WTC11 (cell line): ENCODE measurements around the gene SLC22A15. TPM values are rescaled to one million over a fixed set of nuclear protein-coding genes. Genes with fewer than 3 reads are reported as not detected.
A peak's percentile ranks its signal among the peaks of the same experiment; 100 is the strongest.

Experiments
- ATAC-seq: fragments of 200-7000 bp; cut with Tn5 transposase; 2 replicates; pipeline ENCODE4 v1.10.0; 2021; ENCODE audit warnings: mild to moderate bottlenecking, moderate library complexity
- CTCF ChIA-PET: fragments of 300-600 bp; sonication (Branson Sonifier 250); formaldehyde crosslinking; loops from one replicate; lab custom pipeline; 2021; ENCODE audit warnings: antibody characterized with exemption; lab: Charles Lee
- POLR2A ChIA-PET: fragments of 350-600 bp; sonication (Branson Sonifier 250); formaldehyde crosslinking; loops from one replicate; lab custom pipeline; 2021; ENCODE audit warnings: antibody characterized with exemption; lab: Charles Lee
- DNase-seq: peaks from one replicate; pipeline ENCODE4 v3.0.0; 2021; ENCODE audit warnings: low spot score
- H3K27ac Mint-ChIP-seq: 2 replicates; pipeline ENCODE4 v1.8.0; 2021; ENCODE audit warnings: mixed read lengths
- H3K27me3 Mint-ChIP-seq: 2 replicates; pipeline ENCODE4 v1.8.0; 2021; ENCODE audit warnings: low read depth, mild to moderate bottlenecking, moderate library complexity, mixed read lengths
- H3K36me3 Mint-ChIP-seq: 2 replicates; pipeline ENCODE4 v1.8.0; 2021; ENCODE audit warnings: mixed read lengths
- H3K4me1 Mint-ChIP-seq: 2 replicates; pipeline ENCODE4 v1.8.0; 2022; ENCODE audit warnings: mixed read lengths
- H3K4me3 Mint-ChIP-seq: 2 replicates; pipeline ENCODE4 v1.8.0; 2021; ENCODE audit warnings: mild to moderate bottlenecking, moderate library complexity, mixed read lengths
- H3K9me3 Mint-ChIP-seq: 2 replicates; pipeline ENCODE4 v1.8.0; 2021; ENCODE audit warnings: mixed read lengths
- ATF1 ChIP-seq: sonication (generic); formaldehyde crosslinking; IDR thresholded peaks from 2 replicates; pipeline ENCODE4 v1.8.1; 2023; ENCODE audit warnings: mild to moderate bottlenecking, moderate library complexity, missing genetic modification reagents
- ESRRA ChIP-seq: sonication (generic); formaldehyde crosslinking; IDR thresholded peaks from 2 replicates; pipeline ENCODE4 v1.8.1; 2022; ENCODE audit warnings: mild to moderate bottlenecking, missing genetic modification reagents, borderline replicate concordance
- FOXJ3 ChIP-seq: sonication (generic); formaldehyde crosslinking; IDR thresholded peaks from 2 replicates; pipeline ENCODE4 v1.9.0; 2021; ENCODE audit warnings: missing genetic modification reagents, mild to moderate bottlenecking, borderline replicate concordance
- FOXK1 ChIP-seq: sonication (generic); formaldehyde crosslinking; IDR thresholded peaks from 2 replicates; pipeline ENCODE4 v1.8.0; 2022; ENCODE audit warnings: mild to moderate bottlenecking, moderate library complexity, missing genetic modification reagents
- GABPB1 ChIP-seq: sonication (generic); formaldehyde crosslinking; IDR thresholded peaks from 2 replicates; pipeline ENCODE4 v1.8.1; 2023; ENCODE audit warnings: mild to moderate bottlenecking, missing genetic modification reagents
- KAT7 ChIP-seq: sonication (generic); formaldehyde crosslinking; IDR thresholded peaks from 2 replicates; pipeline ENCODE4 v1.8.1; 2023; ENCODE audit warnings: missing genetic modification reagents, mild to moderate bottlenecking, borderline replicate concordance
- NR1H2 ChIP-seq: sonication (generic); formaldehyde crosslinking; IDR thresholded peaks from 2 replicates; pipeline ENCODE4 v1.9.0; 2021; ENCODE audit warnings: mild to moderate bottlenecking, moderate library complexity, missing genetic modification reagents
- NR3C1 ChIP-seq: sonication (generic); formaldehyde crosslinking; conservative IDR thresholded peaks from 2 replicates; pipeline ENCODE4 v1.8.1; 2023; ENCODE audit warnings: low read depth, mild to moderate bottlenecking, missing genetic modification reagents
- PRRX2 ChIP-seq: fragments of 250-450 bp; sonication (Bioruptor Pico); IDR thresholded peaks from 2 replicates; pipeline ENCODE4 v1.8.0; 2021; ENCODE audit warnings: mild to moderate bottlenecking
- RORB ChIP-seq: fragments of 250-450 bp; sonication (Bioruptor Pico); IDR thresholded peaks from 2 replicates; pipeline ENCODE4 v1.9.0; 2021; ENCODE audit warnings: mild to moderate bottlenecking
- SMAD4 ChIP-seq: sonication (generic); formaldehyde crosslinking; IDR thresholded peaks from 2 replicates; pipeline ENCODE4 v1.8.0; 2022; ENCODE audit warnings: mild to moderate bottlenecking, missing genetic modification reagents
- TEAD1 ChIP-seq: sonication (generic); formaldehyde crosslinking; IDR thresholded peaks from 2 replicates; pipeline ENCODE4 v1.8.0; 2022; ENCODE audit warnings: mild to moderate bottlenecking, missing genetic modification reagents
- TEAD4 ChIP-seq: sonication (generic); formaldehyde crosslinking; IDR thresholded peaks from 2 replicates; pipeline ENCODE4 v1.8.0; 2022; ENCODE audit warnings: mild to moderate bottlenecking, missing genetic modification reagents
- ZNF121 ChIP-seq: sonication (generic); formaldehyde crosslinking; IDR thresholded peaks from 2 replicates; pipeline ENCODE4 v1.8.0; 2023; ENCODE audit warnings: missing genetic modification reagents
- ZNF317 ChIP-seq: sonication (generic); formaldehyde crosslinking; IDR thresholded peaks from 2 replicates; pipeline ENCODE4 v1.8.1; 2023; ENCODE audit warnings: low read depth, mild to moderate bottlenecking, moderate library complexity, missing genetic modification reagents, borderline replicate concordance
- ZNF416 ChIP-seq: fragments of 250-450 bp; sonication (Bioruptor Pico); IDR thresholded peaks from 2 replicates; pipeline ENCODE4 v1.9.0; 2021; ENCODE audit warnings: mild to moderate bottlenecking, inconsistent platforms
- total RNA-seq: library from RNA; stranded (reverse); gene quantifications from 3 replicates; pipeline ENCODE4 v1.2.3, GENCODE V29; 2021
- TF ChIP-seq, protein P1 (sequence below): fragments of 250-450 bp; sonication (Bioruptor Pico); IDR thresholded peaks from 2 replicates; pipeline ENCODE4 v2.1.2; 2022; ENCODE audit warnings: mild to moderate bottlenecking, moderate library complexity
- TF ChIP-seq, protein P2 (sequence below): sonication (generic); formaldehyde crosslinking; IDR thresholded peaks from 2 replicates; pipeline ENCODE4 v1.8.0; 2023; ENCODE audit warnings: missing genetic modification reagents, mild to moderate bottlenecking, borderline replicate concordance
- TF ChIP-seq, protein P3 (sequence below): fragments of 250-450 bp; sonication (Bioruptor Pico); IDR thresholded peaks from 2 replicates; pipeline ENCODE4 v1.9.0; 2021; ENCODE audit warnings: mild to moderate bottlenecking
- TF ChIP-seq, protein P4 (sequence below): fragments of 250-450 bp; sonication (Bioruptor Pico); IDR thresholded peaks from 2 replicates; pipeline ENCODE4 v1.9.0; 2021; ENCODE audit warnings: mild to moderate bottlenecking
- TF ChIP-seq, protein P5 (sequence below): fragments of 250-450 bp; sonication (Bioruptor Pico); IDR thresholded peaks from 2 replicates; pipeline ENCODE4 v1.8.0; 2021; ENCODE audit warnings: mild to moderate bottlenecking

SLC22A15 gene
- total RNA-seq, 1 experiment from 2014 or later: 4.5 TPM

DNA sequence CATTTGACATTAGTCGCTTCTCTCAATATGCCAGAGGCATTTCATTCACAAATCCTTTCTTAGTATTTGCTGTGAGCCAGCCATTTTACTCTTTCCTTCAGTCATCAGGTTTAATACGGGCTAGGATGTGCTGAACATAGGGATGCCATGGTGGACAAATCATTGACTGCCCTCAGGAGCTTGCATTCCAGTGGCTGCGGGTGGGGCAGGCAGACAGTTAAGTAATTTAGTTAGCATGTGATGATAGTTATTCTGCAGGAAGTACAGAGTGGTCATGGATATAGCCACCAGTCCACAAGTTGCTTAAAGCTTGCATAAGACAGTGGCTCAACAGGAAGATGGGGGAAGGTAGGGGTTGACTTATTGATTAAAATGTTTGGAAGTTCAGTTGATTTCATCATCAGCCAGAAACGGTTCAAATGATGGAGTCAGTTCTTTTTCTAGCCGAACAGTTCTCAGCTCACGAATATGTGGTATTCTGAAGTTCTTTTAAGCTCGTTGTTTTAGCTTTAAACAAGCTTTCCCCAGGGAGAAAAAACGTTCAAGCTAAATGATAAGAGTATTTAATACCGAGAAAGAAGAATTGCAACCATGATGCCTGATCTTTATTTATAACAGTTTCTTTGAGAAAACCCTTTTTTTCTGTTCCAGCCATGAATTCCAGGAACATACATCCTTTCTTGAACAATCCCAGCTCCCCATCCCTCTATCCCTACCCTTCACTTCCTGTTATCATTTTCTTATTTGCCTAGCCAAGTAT lies 1.4 kb downstream of the SLC22A15 start:
- POLR2A ChIA-PET: interaction anchor here (1.4 kb wide), 1 partner anchor 138 kb away, joined by 4 read pairs; no protein-coding TSS in a partner anchor

DNA sequence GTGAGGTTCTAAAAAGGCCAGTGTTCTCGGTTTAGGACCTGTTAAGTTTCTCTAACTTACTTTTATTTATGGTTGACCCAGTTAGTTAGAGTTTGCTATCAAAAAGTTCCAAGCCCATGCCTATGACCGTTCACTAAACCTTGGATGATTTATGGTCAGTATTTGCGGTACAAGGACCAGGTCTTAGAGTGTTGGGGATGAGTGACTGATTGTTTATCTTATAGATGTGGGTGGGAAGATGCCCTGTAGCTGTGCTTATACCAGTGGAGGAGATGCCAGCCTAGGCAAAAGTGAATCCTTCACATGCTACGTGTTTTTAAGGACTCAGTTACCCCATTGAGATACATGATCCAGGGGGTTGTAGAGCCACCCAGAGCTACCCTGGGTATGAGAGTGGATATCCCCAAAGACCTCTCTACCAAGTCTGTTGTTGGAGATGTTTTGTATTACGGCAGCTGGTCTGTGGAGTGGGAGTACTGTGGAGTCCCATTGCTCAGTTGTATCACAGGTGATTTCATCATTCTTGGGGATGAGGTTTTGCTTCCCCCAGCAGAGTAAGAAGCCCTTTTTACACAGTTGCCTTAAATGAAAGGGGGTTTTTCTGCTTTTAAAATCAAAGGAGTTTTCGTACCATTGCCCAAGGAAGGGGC lies 2.1 kb downstream of the SLC22A15 start:
- CTCF ChIA-PET: interaction anchor here (0.9 to 1.9 kb wide), 6 partner anchors 42 to 370 kb away, joined by 3 to 8 read pairs (median 3); no protein-coding TSS in a partner anchor
- no peaks in the 10 kb centered on the region for H3K27me3 Mint-ChIP-seq
- no peak overlapping the region; the same call in 1 of the 2 replicates for H3K4me3 Mint-ChIP-seq
- peak overlapping the region; percentile 63; the same call in 1 of the 2 replicates for H3K27ac Mint-ChIP-seq
- no peak for TF ChIP-seq KAT7 (CRISPR knock-in tag)
- POLR2A ChIA-PET: interaction anchor here (1.4 kb wide), 1 partner anchor 139 kb away, joined by 4 read pairs; no protein-coding TSS in a partner anchor
- H3K4me1 Mint-ChIP-seq: peaks cover 34% of the 10 kb centered on the region
- H3K36me3 Mint-ChIP-seq: no peaks in the 10 kb centered on the region
- no peaks in the 10 kb centered on the region for H3K9me3 Mint-ChIP-seq
- DNase-seq (no peak), ATAC-seq (no peak)

More for the DNA sequence above, 1.4 kb downstream of the SLC22A15 start:
- TF ChIP-seq GABPB1 (CRISPR knock-in tag): peak; percentile 92
- TF ChIP-seq FOXK1: no peak
- peak overlapping the region; percentile 2; the same call in 1 of the 2 replicates for H3K27ac Mint-ChIP-seq
- peaks cover 34% of the 10 kb centered on the region for H3K4me1 Mint-ChIP-seq
- no peaks in the 10 kb centered on the region for H3K9me3 Mint-ChIP-seq
- CTCF ChIA-PET: interaction anchor here (0.9 to 1.9 kb wide), 5 partner anchors 43 to 260 kb away, joined by 3 to 8 read pairs (median 3); no protein-coding TSS in a partner anchor
- no peaks in the 10 kb centered on the region for H3K36me3 Mint-ChIP-seq
- no peak for DNase-seq
- H3K4me3 Mint-ChIP-seq: peak overlapping the region; percentile 72
- no peaks in the 10 kb centered on the region for H3K27me3 Mint-ChIP-seq
- ATAC-seq: no peak

DNA sequence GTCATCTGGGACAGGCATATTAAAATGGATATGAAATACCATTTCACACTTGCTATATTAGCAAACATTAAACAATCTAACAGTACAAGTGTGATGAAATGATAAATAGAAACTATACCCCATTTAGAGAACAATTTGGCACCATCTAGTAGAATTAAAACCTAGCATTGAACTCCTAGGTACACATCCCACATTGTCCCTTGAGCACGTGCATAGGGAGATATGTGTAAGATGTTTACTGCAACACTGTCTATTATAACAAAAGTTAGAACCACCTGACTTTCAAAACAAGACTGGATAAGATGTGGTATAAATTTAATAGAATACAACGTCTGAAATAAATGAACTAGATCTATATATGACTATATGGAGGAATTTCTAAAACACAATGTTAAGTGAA lies 3.8 kb downstream of the SLC22A15 start:
- Mint-ChIP-seq H3K27ac (no peak overlapping the region), H3K4me3 (no peak overlapping the region), H3K27me3 (no peaks in the 10 kb centered on the region), H3K36me3 (no peaks in the 10 kb centered on the region), H3K9me3 (no peaks in the 10 kb centered on the region), H3K4me1 (peaks cover 34% of the 10 kb centered on the region)
- ATAC-seq (no peak), DNase-seq (no peak)
- ChIA-PET POLR2A (no interaction called here), CTCF (no interaction called here)
- TF ChIP-seq, protein P1, sequence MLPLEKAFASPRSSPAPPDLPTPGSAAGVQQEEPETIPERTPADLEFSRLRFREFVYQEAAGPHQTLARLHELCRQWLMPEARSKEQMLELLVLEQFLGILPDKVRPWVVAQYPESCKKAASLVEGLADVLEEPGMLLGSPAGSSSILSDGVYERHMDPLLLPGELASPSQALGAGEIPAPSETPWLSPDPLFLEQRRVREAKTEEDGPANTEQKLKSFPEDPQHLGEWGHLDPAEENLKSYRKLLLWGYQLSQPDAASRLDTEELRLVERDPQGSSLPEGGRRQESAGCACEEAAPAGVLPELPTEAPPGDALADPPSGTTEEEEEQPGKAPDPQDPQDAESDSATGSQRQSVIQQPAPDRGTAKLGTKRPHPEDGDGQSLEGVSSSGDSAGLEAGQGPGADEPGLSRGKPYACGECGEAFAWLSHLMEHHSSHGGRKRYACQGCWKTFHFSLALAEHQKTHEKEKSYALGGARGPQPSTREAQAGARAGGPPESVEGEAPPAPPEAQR (CRISPR knock-in tag): no peak
- no peak for TF ChIP-seq FOXJ3 (CRISPR knock-in tag)
- TF ChIP-seq, protein P2, sequence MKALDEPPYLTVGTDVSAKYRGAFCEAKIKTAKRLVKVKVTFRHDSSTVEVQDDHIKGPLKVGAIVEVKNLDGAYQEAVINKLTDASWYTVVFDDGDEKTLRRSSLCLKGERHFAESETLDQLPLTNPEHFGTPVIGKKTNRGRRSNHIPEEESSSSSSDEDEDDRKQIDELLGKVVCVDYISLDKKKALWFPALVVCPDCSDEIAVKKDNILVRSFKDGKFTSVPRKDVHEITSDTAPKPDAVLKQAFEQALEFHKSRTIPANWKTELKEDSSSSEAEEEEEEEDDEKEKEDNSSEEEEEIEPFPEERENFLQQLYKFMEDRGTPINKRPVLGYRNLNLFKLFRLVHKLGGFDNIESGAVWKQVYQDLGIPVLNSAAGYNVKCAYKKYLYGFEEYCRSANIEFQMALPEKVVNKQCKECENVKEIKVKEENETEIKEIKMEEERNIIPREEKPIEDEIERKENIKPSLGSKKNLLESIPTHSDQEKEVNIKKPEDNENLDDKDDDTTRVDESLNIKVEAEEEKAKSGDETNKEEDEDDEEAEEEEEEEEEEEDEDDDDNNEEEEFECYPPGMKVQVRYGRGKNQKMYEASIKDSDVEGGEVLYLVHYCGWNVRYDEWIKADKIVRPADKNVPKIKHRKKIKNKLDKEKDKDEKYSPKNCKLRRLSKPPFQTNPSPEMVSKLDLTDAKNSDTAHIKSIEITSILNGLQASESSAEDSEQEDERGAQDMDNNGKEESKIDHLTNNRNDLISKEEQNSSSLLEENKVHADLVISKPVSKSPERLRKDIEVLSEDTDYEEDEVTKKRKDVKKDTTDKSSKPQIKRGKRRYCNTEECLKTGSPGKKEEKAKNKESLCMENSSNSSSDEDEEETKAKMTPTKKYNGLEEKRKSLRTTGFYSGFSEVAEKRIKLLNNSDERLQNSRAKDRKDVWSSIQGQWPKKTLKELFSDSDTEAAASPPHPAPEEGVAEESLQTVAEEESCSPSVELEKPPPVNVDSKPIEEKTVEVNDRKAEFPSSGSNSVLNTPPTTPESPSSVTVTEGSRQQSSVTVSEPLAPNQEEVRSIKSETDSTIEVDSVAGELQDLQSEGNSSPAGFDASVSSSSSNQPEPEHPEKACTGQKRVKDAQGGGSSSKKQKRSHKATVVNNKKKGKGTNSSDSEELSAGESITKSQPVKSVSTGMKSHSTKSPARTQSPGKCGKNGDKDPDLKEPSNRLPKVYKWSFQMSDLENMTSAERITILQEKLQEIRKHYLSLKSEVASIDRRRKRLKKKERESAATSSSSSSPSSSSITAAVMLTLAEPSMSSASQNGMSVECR (CRISPR knock-in tag): no peak
- no peak for TF ChIP-seq ATF1
- TF ChIP-seq PRRX2 (CRISPR knock-in tag): no peak
- TF ChIP-seq, protein P3, sequence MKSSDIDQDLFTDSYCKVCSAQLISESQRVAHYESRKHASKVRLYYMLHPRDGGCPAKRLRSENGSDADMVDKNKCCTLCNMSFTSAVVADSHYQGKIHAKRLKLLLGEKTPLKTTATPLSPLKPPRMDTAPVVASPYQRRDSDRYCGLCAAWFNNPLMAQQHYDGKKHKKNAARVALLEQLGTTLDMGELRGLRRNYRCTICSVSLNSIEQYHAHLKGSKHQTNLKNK: no peak
- TF ChIP-seq ZNF416: no peak
- no peak for TF ChIP-seq ZNF317 (CRISPR knock-in tag)
- TF ChIP-seq, protein P4, sequence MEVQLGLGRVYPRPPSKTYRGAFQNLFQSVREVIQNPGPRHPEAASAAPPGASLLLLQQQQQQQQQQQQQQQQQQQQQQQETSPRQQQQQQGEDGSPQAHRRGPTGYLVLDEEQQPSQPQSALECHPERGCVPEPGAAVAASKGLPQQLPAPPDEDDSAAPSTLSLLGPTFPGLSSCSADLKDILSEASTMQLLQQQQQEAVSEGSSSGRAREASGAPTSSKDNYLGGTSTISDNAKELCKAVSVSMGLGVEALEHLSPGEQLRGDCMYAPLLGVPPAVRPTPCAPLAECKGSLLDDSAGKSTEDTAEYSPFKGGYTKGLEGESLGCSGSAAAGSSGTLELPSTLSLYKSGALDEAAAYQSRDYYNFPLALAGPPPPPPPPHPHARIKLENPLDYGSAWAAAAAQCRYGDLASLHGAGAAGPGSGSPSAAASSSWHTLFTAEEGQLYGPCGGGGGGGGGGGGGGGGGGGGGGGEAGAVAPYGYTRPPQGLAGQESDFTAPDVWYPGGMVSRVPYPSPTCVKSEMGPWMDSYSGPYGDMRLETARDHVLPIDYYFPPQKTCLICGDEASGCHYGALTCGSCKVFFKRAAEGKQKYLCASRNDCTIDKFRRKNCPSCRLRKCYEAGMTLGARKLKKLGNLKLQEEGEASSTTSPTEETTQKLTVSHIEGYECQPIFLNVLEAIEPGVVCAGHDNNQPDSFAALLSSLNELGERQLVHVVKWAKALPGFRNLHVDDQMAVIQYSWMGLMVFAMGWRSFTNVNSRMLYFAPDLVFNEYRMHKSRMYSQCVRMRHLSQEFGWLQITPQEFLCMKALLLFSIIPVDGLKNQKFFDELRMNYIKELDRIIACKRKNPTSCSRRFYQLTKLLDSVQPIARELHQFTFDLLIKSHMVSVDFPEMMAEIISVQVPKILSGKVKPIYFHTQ (CRISPR knock-in tag): no peak
- TF ChIP-seq TEAD1 (CRISPR knock-in tag): no peak
- no peak for TF ChIP-seq ZNF121 (CRISPR knock-in tag)
- TF ChIP-seq, protein P5, sequence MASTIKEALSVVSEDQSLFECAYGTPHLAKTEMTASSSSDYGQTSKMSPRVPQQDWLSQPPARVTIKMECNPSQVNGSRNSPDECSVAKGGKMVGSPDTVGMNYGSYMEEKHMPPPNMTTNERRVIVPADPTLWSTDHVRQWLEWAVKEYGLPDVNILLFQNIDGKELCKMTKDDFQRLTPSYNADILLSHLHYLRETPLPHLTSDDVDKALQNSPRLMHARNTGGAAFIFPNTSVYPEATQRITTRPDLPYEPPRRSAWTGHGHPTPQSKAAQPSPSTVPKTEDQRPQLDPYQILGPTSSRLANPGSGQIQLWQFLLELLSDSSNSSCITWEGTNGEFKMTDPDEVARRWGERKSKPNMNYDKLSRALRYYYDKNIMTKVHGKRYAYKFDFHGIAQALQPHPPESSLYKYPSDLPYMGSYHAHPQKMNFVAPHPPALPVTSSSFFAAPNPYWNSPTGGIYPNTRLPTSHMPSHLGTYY (CRISPR knock-in tag): no peak
- TF ChIP-seq NR1H2: no peak
- TF ChIP-seq TEAD4 (CRISPR knock-in tag): no peak
- TF ChIP-seq NR3C1: no peak
- no peak for TF ChIP-seq ESRRA
- TF ChIP-seq SMAD4 (CRISPR knock-in tag): no peak
- no peak for TF ChIP-seq RORB
